Renal pelvis (tissue), 4 donors: ENCODE measurements around the gene KRTAP13-2. TPM values are rescaled to one million over a fixed set of nuclear protein-coding genes. Genes with fewer than 3 reads are reported as not detected.

Source experiments
- DNase-seq: peaks from one replicate; pipeline ENCODE4 v3.0.0-alpha.2; 2013
- polyA plus RNA-seq, 3 donors: library from polyadenylated mRNA; unstranded; fragments of 120-200 nt; gene quantifications; one replicate each; pipeline ENCODE4 v1.2.1, GENCODE V29; 2013; ENCODE audit not compliant: insufficient read length in 3 of 3

KRTAP13-2 gene
- polyA plus RNA-seq, 3 donors = not detected

DNA sequence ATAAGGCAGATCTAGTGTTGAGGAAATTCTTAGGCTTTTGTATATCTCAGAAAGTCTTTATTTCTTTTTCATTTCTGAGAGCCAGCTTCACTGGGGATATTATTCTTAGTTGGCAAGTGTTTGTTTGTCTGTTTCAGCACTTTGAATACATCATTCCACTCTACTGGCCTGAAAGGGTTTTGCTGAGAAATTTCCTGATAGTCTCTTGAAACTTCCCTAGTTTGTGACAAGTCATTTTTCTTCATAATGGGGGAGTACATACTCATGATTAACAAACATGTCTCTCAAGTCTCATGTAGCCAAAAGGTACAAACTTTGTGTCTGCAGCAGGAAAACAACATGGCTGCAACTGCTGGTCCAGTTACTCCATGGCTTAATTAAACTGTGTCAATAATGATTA, 45.7 kb downstream of the KRTAP13-2 start:
- no peak for DNase-seq

Other genes with a start within 250 kb of the KRTAP13-2 start
- not detected for gene CLDN17, start 205.5 kb downstream of the KRTAP13-2 start, polyA plus RNA-seq
- gene CLDN8, start 156.2 kb downstream of the KRTAP13-2 start, polyA plus RNA-seq = 10 to 100 TPM; 54.3 to 70.9 (median 56.5) TPM
- not detected for gene KRTAP24-1, start 89.3 kb downstream of the KRTAP13-2 start, polyA plus RNA-seq
- not detected for gene KRTAP25-1, start 82.8 kb downstream of the KRTAP13-2 start, polyA plus RNA-seq
- gene KRTAP26-1, start 52.0 kb downstream of the KRTAP13-2 start, polyA plus RNA-seq = not detected
- not detected for gene KRTAP27-1, start 34.6 kb downstream of the KRTAP13-2 start, polyA plus RNA-seq
- not detected for gene KRTAP23-1, start 23.7 kb downstream of the KRTAP13-2 start, polyA plus RNA-seq
- not detected for gene KRTAP13-1, start 23.8 kb upstream of the KRTAP13-2 start, polyA plus RNA-seq
- gene KRTAP13-3, start 53.7 kb upstream of the KRTAP13-2 start, polyA plus RNA-seq = not detected
- gene KRTAP13-4, start 57.9 kb upstream of the KRTAP13-2 start, polyA plus RNA-seq = not detected
- not detected for gene KRTAP15-1, start 68.0 kb upstream of the KRTAP13-2 start, polyA plus RNA-seq
- gene KRTAP19-1, start 108.1 kb upstream of the KRTAP13-2 start, polyA plus RNA-seq = not detected
- gene KRTAP19-2, start 115.2 kb upstream of the KRTAP13-2 start, polyA plus RNA-seq = not detected
- not detected for gene KRTAP19-3, start 119.7 kb upstream of the KRTAP13-2 start, polyA plus RNA-seq
- not detected for gene KRTAP19-4, start 124.9 kb upstream of the KRTAP13-2 start, polyA plus RNA-seq
- not detected for gene KRTAP19-5, start 129.9 kb upstream of the KRTAP13-2 start, polyA plus RNA-seq
- gene KRTAP19-6, start 169.6 kb upstream of the KRTAP13-2 start, polyA plus RNA-seq = not detected
- gene KRTAP19-7, start 189.0 kb upstream of the KRTAP13-2 start, polyA plus RNA-seq = not detected
- not detected for gene KRTAP22-2, start 218.1 kb upstream of the KRTAP13-2 start, polyA plus RNA-seq
- gene KRTAP6-3, start 220.2 kb upstream of the KRTAP13-2 start, polyA plus RNA-seq = not detected
- gene KRTAP6-2, start 226.6 kb upstream of the KRTAP13-2 start, polyA plus RNA-seq = not detected
- not detected for gene KRTAP22-1, start 228.8 kb upstream of the KRTAP13-2 start, polyA plus RNA-seq
- not detected for gene KRTAP6-1, start 241.7 kb upstream of the KRTAP13-2 start, polyA plus RNA-seq
- gene KRTAP20-1, start 244.2 kb upstream of the KRTAP13-2 start, polyA plus RNA-seq = not detected
- gene KRTAP20-4, start 248.4 kb upstream of the KRTAP13-2 start, polyA plus RNA-seq = not detected